Measurements from ENCODE around the gene FAM174C. TPM values are rescaled to one million over a fixed set of nuclear protein-coding genes. Genes with fewer than 3 reads are reported as not detected.
A peak's percentile ranks its signal among the peaks of the same experiment; 100 is the strongest.

Gene FAM174C
- polyA plus RNA-seq, 1 donor (not counting 4 experiments of a cell fraction or from before 2014, with no cell fraction given): 18.5 TPM

DNA sequence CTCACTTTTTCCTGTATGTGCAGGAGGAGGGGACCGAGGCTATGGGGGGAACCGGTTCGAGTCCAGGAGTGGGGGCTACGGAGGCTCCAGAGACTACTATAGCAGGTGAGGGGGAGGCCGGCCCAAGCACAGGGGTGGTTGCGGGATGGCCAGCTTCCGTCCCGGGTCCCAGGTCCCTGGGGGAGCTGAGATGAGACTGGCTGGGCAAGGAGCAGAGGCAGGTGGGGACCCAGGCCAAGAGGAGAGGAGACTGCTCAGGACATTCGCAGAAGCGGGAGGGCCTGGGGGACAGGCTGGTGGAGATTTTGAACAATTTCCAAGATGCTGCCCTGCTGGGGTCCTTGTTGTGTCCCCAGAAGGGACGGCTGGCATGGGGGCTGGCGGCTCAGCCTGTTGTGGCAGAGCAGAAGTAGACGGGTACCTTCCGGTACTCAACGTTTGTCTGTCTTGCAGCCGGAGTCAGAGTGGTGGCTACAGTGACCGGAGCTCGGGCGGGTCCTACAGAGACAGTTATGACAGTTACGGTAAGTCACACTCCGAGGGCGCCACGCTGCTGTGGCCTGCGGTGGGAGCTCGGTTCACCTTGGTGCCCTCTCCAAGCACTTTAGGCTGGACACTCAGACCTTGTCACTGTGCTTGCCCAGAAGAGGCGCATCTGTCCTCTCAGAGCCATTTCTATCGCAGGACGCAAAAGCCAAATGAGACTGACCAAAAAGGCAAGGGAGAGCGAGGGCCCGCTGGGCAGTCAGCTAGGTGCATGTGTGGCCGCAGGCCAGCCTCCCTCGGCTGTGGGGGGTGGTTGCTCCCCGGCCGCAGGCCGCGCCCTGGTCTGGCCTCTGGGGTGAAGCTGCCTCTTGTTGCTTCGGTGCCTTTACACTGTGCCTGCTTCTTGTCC is 3.6 kb upstream of the FAM174C start:
- Histone ChIP-seq H2AFZ (ENCODE audit: control insufficient read depth, low read length) (no peak overlapping the region), H3K4me1 (ENCODE audit: control insufficient read depth, extremely low read depth, insufficient read depth, low read length) (peaks cover 58% of the 10 kb centered on the region), H4K20me1 (ENCODE audit: control insufficient read depth, extremely low read depth, insufficient read depth, low read length) (no peaks in the 10 kb centered on the region), H3K27me3 (ENCODE audit: control insufficient read depth, extremely low read depth, insufficient read depth, low read length) (peaks cover 4% of the 10 kb centered on the region), H3K9ac (ENCODE audit: control insufficient read depth, extremely low read depth, insufficient read depth, low read length) (no peak overlapping the region), H3K79me2 (ENCODE audit: control insufficient read depth, insufficient read depth, low read length) (peaks cover 55% of the 10 kb centered on the region), H3K36me3 (ENCODE audit: control insufficient read depth in 2 of 2, extremely low read depth in 1 of 2, insufficient read depth in 2 of 2, low read length in 2 of 2) (peaks cover 29 to 36% of the 10 kb centered on the region in 2 experiments), H3K9me1 (ENCODE audit: control insufficient read depth, extremely low read depth, insufficient read depth, low read length) (no peaks in the 10 kb centered on the region), H3K4me2 (ENCODE audit: control insufficient read depth, extremely low read depth, insufficient read depth, low read depth, low read length) (peak overlapping the region; percentile 99), H3K4me3 (ENCODE audit: control insufficient read depth in 2 of 3, extremely low read depth in 1 of 3, insufficient read depth in 2 of 3, low read depth in 1 of 3, low read length in 3 of 3) (no peak overlapping the region), H3K27ac (ENCODE audit: control insufficient read depth, insufficient read depth, low read length) (no peak overlapping the region), H3K9me3 (ENCODE audit: control insufficient read depth, low read depth, low read length) (no peaks in the 10 kb centered on the region)
- TF ChIP-seq CTCF (optimal IDR thresholded peaks at IDR 0.05 in 1 of 3, IDR thresholded peaks at IDR 0.05 in 1 of 3, conservative IDR thresholded peaks at IDR 0.05 in 1 of 3; ENCODE audit: extremely low read depth in 1 of 3, insufficient read depth in 2 of 3, low read length in 3 of 3) (no peak), EZH2 (IDR thresholded peaks at IDR 0.05; ENCODE audit: low read length) (no peak)
- FAIRE-seq (no peak), DNase-seq (ENCODE audit: low read depth, low spot score) (no peak)
- dilution Hi-C loops (cut with MboI; ENCODE audit: extremely low pct_ligation_motif_present, low sequenced_read_pairs): no loop called here

- Histone ChIP-seq H3K9me3 (ENCODE audit: control insufficient read depth, low read depth, low read length) (no peaks in the 10 kb centered on the region), H2AFZ (ENCODE audit: control insufficient read depth, low read length) (no peak overlapping the region), H3K4me3 (ENCODE audit: control insufficient read depth in 2 of 3, extremely low read depth in 1 of 3, insufficient read depth in 2 of 3, low read depth in 1 of 3, low read length in 3 of 3) (no peak overlapping the region), H3K9ac (ENCODE audit: control insufficient read depth, extremely low read depth, insufficient read depth, low read length) (no peak overlapping the region), H4K20me1 (ENCODE audit: control insufficient read depth, extremely low read depth, insufficient read depth, low read length) (no peaks in the 10 kb centered on the region), H3K36me3 (ENCODE audit: control insufficient read depth in 2 of 2, extremely low read depth in 1 of 2, insufficient read depth in 2 of 2, low read length in 2 of 2) (peaks cover 29 to 42% of the 10 kb centered on the region in 2 experiments), H3K27ac (ENCODE audit: control insufficient read depth, insufficient read depth, low read length) (no peak overlapping the region), H3K9me1 (ENCODE audit: control insufficient read depth, extremely low read depth, insufficient read depth, low read length) (no peaks in the 10 kb centered on the region), H3K79me2 (ENCODE audit: control insufficient read depth, insufficient read depth, low read length) (peaks cover 55% of the 10 kb centered on the region), H3K4me1 (ENCODE audit: control insufficient read depth, extremely low read depth, insufficient read depth, low read length) (peaks cover 52% of the 10 kb centered on the region), H3K4me2 (ENCODE audit: control insufficient read depth, extremely low read depth, insufficient read depth, low read depth, low read length) (no peak overlapping the region), H3K27me3 (ENCODE audit: control insufficient read depth, extremely low read depth, insufficient read depth, low read length) (no peaks in the 10 kb centered on the region)
- DNase-seq (ENCODE audit: low read depth, low spot score) (no peak), FAIRE-seq (no peak)
- TF ChIP-seq CTCF (optimal IDR thresholded peaks at IDR 0.05 in 1 of 3, IDR thresholded peaks at IDR 0.05 in 1 of 3, conservative IDR thresholded peaks at IDR 0.05 in 1 of 3; ENCODE audit: extremely low read depth in 1 of 3, insufficient read depth in 2 of 3, low read length in 3 of 3) (no peak), EZH2 (IDR thresholded peaks at IDR 0.05; ENCODE audit: low read length) (no peak)
- dilution Hi-C loops (cut with MboI; ENCODE audit: extremely low pct_ligation_motif_present, low sequenced_read_pairs): no loop called here
Measured at GRCh38 chr19:1272423-1273262, 2.7 kb upstream of the FAM174C start.

All from keratinocyte (primary cell).